Measurements from ENCODE around the gene SNX19. TPM values are rescaled to one million over a fixed set of nuclear protein-coding genes. Genes with fewer than 3 reads are reported as not detected.

Gene SNX19, protein sequence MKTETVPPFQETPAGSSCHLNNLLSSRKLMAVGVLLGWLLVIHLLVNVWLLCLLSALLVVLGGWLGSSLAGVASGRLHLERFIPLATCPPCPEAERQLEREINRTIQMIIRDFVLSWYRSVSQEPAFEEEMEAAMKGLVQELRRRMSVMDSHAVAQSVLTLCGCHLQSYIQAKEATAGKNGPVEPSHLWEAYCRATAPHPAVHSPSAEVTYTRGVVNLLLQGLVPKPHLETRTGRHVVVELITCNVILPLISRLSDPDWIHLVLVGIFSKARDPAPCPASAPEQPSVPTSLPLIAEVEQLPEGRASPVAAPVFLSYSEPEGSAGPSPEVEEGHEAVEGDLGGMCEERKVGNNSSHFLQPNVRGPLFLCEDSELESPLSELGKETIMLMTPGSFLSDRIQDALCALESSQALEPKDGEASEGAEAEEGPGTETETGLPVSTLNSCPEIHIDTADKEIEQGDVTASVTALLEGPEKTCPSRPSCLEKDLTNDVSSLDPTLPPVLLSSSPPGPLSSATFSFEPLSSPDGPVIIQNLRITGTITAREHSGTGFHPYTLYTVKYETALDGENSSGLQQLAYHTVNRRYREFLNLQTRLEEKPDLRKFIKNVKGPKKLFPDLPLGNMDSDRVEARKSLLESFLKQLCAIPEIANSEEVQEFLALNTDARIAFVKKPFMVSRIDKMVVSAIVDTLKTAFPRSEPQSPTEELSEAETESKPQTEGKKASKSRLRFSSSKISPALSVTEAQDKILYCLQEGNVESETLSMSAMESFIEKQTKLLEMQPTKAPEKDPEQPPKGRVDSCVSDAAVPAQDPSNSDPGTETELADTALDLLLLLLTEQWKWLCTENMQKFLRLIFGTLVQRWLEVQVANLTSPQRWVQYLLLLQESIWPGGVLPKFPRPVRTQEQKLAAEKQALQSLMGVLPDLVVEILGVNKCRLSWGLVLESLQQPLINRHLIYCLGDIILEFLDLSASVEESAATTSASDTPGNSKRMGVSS
- 100 to 1,000 TPM in 1 of 6 donors, 10 to 100 TPM in 5; 46.4 to 112 (median 80.0) TPM for total RNA-seq

DNA sequence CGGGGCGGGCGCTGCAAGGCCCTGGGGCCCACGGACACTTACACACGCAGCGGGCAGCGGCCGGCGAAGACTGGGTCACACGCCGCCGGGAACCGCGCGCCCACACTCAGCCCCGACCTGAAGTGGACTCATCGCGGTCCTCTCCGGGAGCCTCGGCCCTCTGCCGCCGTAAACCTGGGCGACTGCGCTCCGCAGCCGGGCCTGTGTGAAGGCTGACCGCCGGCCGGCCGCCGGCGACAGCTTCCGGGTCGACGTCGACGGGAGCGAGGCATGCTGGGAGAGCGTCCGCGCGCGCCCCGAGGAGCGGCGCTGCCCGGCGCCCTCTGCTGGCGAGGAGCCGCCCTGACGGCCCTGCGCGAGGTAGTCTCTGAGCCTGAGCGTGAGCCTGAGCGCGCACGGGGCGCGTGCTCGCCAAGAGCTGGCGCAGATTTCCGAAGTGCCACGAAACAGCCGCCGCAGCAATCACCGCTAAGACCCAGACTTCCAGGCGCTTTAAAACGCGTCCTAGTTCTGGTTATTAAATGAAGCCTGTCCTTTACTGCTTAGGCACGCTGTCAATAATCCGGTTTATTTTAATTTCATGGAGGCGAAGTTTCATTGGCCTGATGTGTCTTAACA is at the start of gene SNX19:
TSS of gene SNX19 (minus strand) at position 242 of the 618 bp plus-strand sequence. CDS start 540 bp downstream, outside the sequence.
- 0 to 1% methylated on average over 21 to 57 of the region's 72 CpGs for whole genome bisulfite sequencing, 2 donors
- peaks cover 16 to 39% (median 24%) of the 10 kb centered on the region in 4 donors for H3K4me1 ChIP-seq
- ATAC-seq (ENCODE audit: low FRiP score in 2 of 2) (peak; percentile 99 to 100), DNase-seq (peak; percentile 94 to 99)
- H3K4me3 ChIP-seq, result peak within 1 kb of the TSS; percentile 66 to 91 (median 80)
- no peaks in the 10 kb centered on the region for H3K27me3 ChIP-seq
- TF ChIP-seq POLR2AphosphoS5 (IDR thresholded peaks at IDR 0.05), result peak; percentile 94 to 95
- TF ChIP-seq, protein P1, sequence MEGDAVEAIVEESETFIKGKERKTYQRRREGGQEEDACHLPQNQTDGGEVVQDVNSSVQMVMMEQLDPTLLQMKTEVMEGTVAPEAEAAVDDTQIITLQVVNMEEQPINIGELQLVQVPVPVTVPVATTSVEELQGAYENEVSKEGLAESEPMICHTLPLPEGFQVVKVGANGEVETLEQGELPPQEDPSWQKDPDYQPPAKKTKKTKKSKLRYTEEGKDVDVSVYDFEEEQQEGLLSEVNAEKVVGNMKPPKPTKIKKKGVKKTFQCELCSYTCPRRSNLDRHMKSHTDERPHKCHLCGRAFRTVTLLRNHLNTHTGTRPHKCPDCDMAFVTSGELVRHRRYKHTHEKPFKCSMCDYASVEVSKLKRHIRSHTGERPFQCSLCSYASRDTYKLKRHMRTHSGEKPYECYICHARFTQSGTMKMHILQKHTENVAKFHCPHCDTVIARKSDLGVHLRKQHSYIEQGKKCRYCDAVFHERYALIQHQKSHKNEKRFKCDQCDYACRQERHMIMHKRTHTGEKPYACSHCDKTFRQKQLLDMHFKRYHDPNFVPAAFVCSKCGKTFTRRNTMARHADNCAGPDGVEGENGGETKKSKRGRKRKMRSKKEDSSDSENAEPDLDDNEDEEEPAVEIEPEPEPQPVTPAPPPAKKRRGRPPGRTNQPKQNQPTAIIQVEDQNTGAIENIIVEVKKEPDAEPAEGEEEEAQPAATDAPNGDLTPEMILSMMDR (IDR thresholded peaks at IDR 0.05), result peak; percentile 93 to 100 (median 99)
- no peak for TF ChIP-seq EP300 (IDR thresholded peaks at IDR 0.05)
- peak in 3 of 4 donors; percentile 85 to 98 (median 95) for TF ChIP-seq POLR2A (IDR thresholded peaks at IDR 0.05)
- H3K27ac ChIP-seq, result peak within 1 kb of the TSS; percentile 83 to 92 (median 89)
- H3K36me3 ChIP-seq, result peaks cover 0 to 31% (median 3%) of the 10 kb centered on the region in 4 donors
- no peaks in the 10 kb centered on the region for H3K9me3 ChIP-seq

GRCh38 chr11:130964058-130964792 is 47.9 kb upstream of the SNX19 start:
- 81 to 82% methylated on average over 6 of the region's 6 CpGs for WGBS, 2 donors
- no peaks in the 10 kb centered on the region for H3K27me3 ChIP-seq
- TF ChIP-seq POLR2A (IDR thresholded peaks at IDR 0.05) (no peak), EP300 (IDR thresholded peaks at IDR 0.05) (no peak), POLR2AphosphoS5 (IDR thresholded peaks at IDR 0.05) (no peak)
- TF ChIP-seq, protein P1 (IDR thresholded peaks at IDR 0.05), result no peak
- H3K4me3 ChIP-seq, result no peak overlapping the region
- H3K36me3 ChIP-seq, result no peaks in the 10 kb centered on the region
- no peaks in the 10 kb centered on the region for H3K4me1 ChIP-seq
- ATAC-seq (ENCODE audit: low FRiP score in 2 of 2) (no peak), DNase-seq (no peak)
- H3K9me3 ChIP-seq, result peaks cover 0 to 12% (median 0%) of the 10 kb centered on the region in 4 donors
- H3K27ac ChIP-seq, result no peak overlapping the region

- Histone ChIP-seq H3K4me3 (no peak overlapping the region), H3K4me1 (no peaks in the 10 kb centered on the region), H3K9me3 (no peaks in the 10 kb centered on the region), H3K27ac (no peak overlapping the region), H3K36me3 (no peaks in the 10 kb centered on the region), H3K27me3 (no peaks in the 10 kb centered on the region)
- DNase-seq, result no peak
- TF ChIP-seq, protein P1 (IDR thresholded peaks at IDR 0.05), result no peak
- TF ChIP-seq POLR2AphosphoS5 (IDR thresholded peaks at IDR 0.05) (no peak), POLR2A (IDR thresholded peaks at IDR 0.05) (no peak), EP300 (IDR thresholded peaks at IDR 0.05) (no peak)
- 78 to 83% methylated on average over 5 to 6 of the region's 6 CpGs for WGBS, 2 donors
- ATAC-seq (ENCODE audit: low FRiP score in 2 of 2), result no peak
Measured at GRCh38 chr11:130947889-130948288, 31.6 kb upstream of the SNX19 start.

DNA sequence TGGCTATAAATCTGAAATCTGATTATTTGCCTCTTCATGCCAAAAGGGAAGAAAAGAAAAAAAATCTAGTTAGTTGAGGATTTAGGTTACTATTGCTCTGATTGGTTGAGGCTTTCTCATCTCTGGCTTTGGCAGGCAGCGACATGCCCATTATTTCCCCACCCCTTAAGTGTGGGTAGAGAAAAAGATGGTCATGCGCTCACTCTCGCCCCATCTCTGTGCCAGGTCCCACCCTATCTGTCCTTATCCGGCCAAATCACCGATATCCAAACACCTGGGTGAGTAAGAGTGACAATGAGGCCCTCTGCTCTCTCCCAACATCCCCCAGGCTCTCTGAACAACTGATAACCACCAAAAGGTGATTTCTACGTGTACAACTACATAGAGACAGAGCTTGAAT is 31.2 kb upstream of the SNX19 start:
- TF ChIP-seq, protein P1 (IDR thresholded peaks at IDR 0.05), result no peak
- TF ChIP-seq EP300 (IDR thresholded peaks at IDR 0.05) (no peak), POLR2AphosphoS5 (IDR thresholded peaks at IDR 0.05) (no peak), POLR2A (IDR thresholded peaks at IDR 0.05) (no peak)
- Histone ChIP-seq H3K9me3 (no peaks in the 10 kb centered on the region), H3K4me1 (no peaks in the 10 kb centered on the region), H3K4me3 (no peak overlapping the region), H3K27me3 (no peaks in the 10 kb centered on the region), H3K27ac (no peak overlapping the region), H3K36me3 (no peaks in the 10 kb centered on the region)
- no peak for ATAC-seq (ENCODE audit: low FRiP score in 2 of 2)
- no peak for DNase-seq
- whole genome bisulfite sequencing, 2 donors, result 78 to 81% methylated on average over 6 of the region's 6 CpGs
